Naive thymus-derived CD4-positive, alpha-beta T cell (primary cell): ENCODE data around the gene ARHGAP8. TPM values are rescaled to one million over a fixed set of nuclear protein-coding genes. Genes with fewer than 3 reads are reported as not detected.

ENCODE experiments used
- ATAC-seq: fragments of 150-1000 bp; cut with Tn5 transposase; 2 replicates; pipeline ENCODE4 v1.10.0; 2021; ENCODE audit warnings: mild to moderate bottlenecking, moderate library complexity
- CTCF ChIA-PET: fragments of 350-600 bp; sonication (Branson Sonifier 250); formaldehyde crosslinking; loops from one replicate; lab custom pipeline; 2021; ENCODE audit warnings: antibody characterized with exemption; lab: Charles Lee
- POLR2A ChIA-PET: fragments of 350-600 bp; sonication (Branson Sonifier 250); formaldehyde crosslinking; loops from one replicate; lab custom pipeline; 2021; ENCODE audit warnings: antibody characterized with exemption, inconsistent platforms; lab: Charles Lee
- DNase-seq, 9 donors: peaks; one replicate each; pipeline versions ENCODE4 v3.0.0 to v3.0.0-alpha.2; 2020 to 2022; ENCODE audit warnings: mixed read lengths in 1 of 9
- H3K27ac ChIP-seq: one replicate; pipeline ENCODE4 v1.7.0; 2013; ENCODE audit warnings: mild to moderate bottlenecking, low read depth, low read length, moderate library complexity
- H3K27me3 ChIP-seq, 2 donors: one replicate each; pipeline ENCODE4 v1.7.0; 2013; ENCODE audit warnings: low read length in 2 of 2, mild to moderate bottlenecking in 2 of 2, moderate library complexity in 2 of 2; ENCODE audit not compliant: control insufficient read depth in 2 of 2, insufficient read depth in 2 of 2
- H3K36me3 ChIP-seq, 3 experiments: 1 replicate in 2 of 3; 2 replicates in 1 of 3; pipeline ENCODE4 v1.7.0; 2013; ENCODE audit warnings: low read length in 3 of 3, mild to moderate bottlenecking in 3 of 3, moderate library complexity in 1 of 3; ENCODE audit not compliant: insufficient read depth in 3 of 3, control insufficient read depth in 2 of 3
- H3K4me1 ChIP-seq, 2 donors: one replicate each; pipeline ENCODE4 v1.7.0; 2013; ENCODE audit warnings: low read length in 2 of 2, mild to moderate bottlenecking in 2 of 2, moderate library complexity in 1 of 2; ENCODE audit not compliant: control insufficient read depth in 2 of 2, insufficient read depth in 2 of 2
- H3K4me3 ChIP-seq: 2 replicates; pipeline ENCODE4 v1.7.0; 2013; ENCODE audit warnings: mild to moderate bottlenecking, low read length
- H3K9me3 ChIP-seq, 3 experiments: 1 replicate in 2 of 3; 2 replicates in 1 of 3; pipeline ENCODE4 v1.7.0; 2013; ENCODE audit warnings: low read length in 3 of 3; ENCODE audit not compliant: control insufficient read depth in 2 of 3
- H3K27ac Mint-ChIP-seq, 9 donors: one replicate each; pipeline ENCODE4 v1.8.0; 2020 to 2022; ENCODE audit warnings: mixed read lengths in 9 of 9, mild to moderate bottlenecking in 8 of 9, moderate library complexity in 5 of 9, inconsistent platforms in 2 of 9
- H3K27me3 Mint-ChIP-seq, 5 donors: one replicate each; pipeline ENCODE4 v1.8.0; 2021 to 2022; ENCODE audit warnings: mixed read lengths in 5 of 5, mild to moderate bottlenecking in 1 of 5
- H3K36me3 Mint-ChIP-seq, 5 donors: one replicate each; pipeline ENCODE4 v1.8.0; 2020 to 2022; ENCODE audit warnings: mixed read lengths in 5 of 5, mild to moderate bottlenecking in 3 of 5, inconsistent platforms in 1 of 5
- H3K4me1 Mint-ChIP-seq, 7 donors: one replicate each; pipeline ENCODE4 v1.8.0; 2020 to 2022; ENCODE audit warnings: mixed read lengths in 7 of 7, mild to moderate bottlenecking in 3 of 7, inconsistent platforms in 1 of 7
- H3K4me3 Mint-ChIP-seq, 10 donors: one replicate each; pipeline ENCODE4 v1.8.0; 2020 to 2022; ENCODE audit warnings: mild to moderate bottlenecking in 10 of 10, mixed read lengths in 10 of 10, moderate library complexity in 6 of 10, inconsistent platforms in 2 of 10
- H3K9me3 Mint-ChIP-seq, 11 donors: one replicate each; pipeline ENCODE4 v1.8.0; 2020 to 2022; ENCODE audit warnings: mixed read lengths in 11 of 11, mild to moderate bottlenecking in 4 of 11, inconsistent platforms in 1 of 11, moderate library complexity in 1 of 11
- intact Hi-C, 2 donors: fragments of 100-400 bp; cut with micrococcal nuclease; formaldehyde crosslinking; loops; one replicate each; pipeline ENCODE4 v1.15.1; 2023
- polyA plus RNA-seq, 2 donors: library from polyadenylated mRNA; unstranded; fragments of 300-500 nt; fragmentation: Illumina TruSeq; gene quantifications; one replicate each; pipeline ENCODE4 v1.2.3, GENCODE V29; 2021
- total RNA-seq, 6 experiments: library from RNA in 5 of 6; stranded (reverse) in 5 of 6; gene quantifications; 1 replicate in 5 of 6; 2 replicates in 1 of 6; pipeline ENCODE4 v1.2.3 and lab custom pipeline; 2021 to 2026

ARHGAP8 gene
- total and polyA plus RNA-seq, 7 experiments from 2014 or later = 0.82 to 2.3 (median 1.5) TPM; not detected in 4

DNA sequence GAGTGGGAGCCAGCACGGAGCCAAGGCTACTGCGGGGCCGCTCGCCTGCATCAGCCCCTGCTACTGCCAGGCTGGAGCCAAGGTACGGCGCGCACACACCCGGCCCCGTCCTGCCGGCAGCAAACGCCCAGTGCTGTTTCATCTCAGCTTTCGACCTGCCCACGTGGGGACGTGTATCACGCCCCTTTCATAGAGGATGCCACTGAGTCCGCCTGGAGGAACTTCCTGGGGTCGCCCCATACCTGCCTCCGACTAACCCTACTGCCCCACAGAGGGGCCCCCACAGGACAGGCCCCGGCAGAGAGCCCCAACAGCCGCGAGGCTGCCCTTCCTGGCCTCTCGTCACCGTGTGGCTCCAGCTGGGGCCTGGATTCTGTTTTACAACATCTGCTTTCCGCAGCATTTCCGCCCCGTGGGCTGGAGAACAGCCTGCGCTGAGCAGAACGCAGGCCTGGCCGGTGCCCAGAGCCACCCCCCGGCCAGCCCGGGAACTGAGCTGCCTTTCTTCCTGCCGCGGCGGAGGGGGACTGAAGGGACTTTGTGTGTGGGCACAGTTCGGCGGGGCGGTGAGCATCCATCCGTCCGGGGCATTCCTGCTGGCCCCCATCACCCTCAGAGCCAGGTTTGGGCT lies 22.9 kb upstream of the ARHGAP8 start:
- DNase-seq (peak in 3 of 9 donors; percentile 16 to 18 (median 17)), ATAC-seq (peak; percentile 59)
- ChIA-PET POLR2A (no interaction called here), CTCF (no interaction called here)
- no peaks in the 10 kb centered on the region for H3K27me3 ChIP-seq
- Mint-ChIP-seq H3K27me3 (no peaks in the 10 kb centered on the region), H3K4me1 (peaks cover 0 to 17% (median 3%) of the 10 kb centered on the region in 7 donors), H3K36me3 (peaks cover 0 to 13% (median 0%) of the 10 kb centered on the region in 5 donors), H3K4me3 (peak overlapping the region in 3 of 10 donors; percentile 8 to 19 (median 17)), H3K27ac (peak overlapping the region in 3 of 9 donors; percentile 9 to 63 (median 28)), H3K9me3 (peaks cover 0 to 3% (median 0%) of the 10 kb centered on the region in 11 donors)
- H3K4me1 ChIP-seq = no peaks in the 10 kb centered on the region
- H3K4me3 ChIP-seq = no peak overlapping the region
- intact Hi-C loops = no loop called here
- no peak overlapping the region for H3K27ac ChIP-seq
- H3K9me3 ChIP-seq = no peaks in the 10 kb centered on the region
- H3K36me3 ChIP-seq = peaks cover 0 to 32% (median 0%) of the 10 kb centered on the region in 3 experiments

DNA sequence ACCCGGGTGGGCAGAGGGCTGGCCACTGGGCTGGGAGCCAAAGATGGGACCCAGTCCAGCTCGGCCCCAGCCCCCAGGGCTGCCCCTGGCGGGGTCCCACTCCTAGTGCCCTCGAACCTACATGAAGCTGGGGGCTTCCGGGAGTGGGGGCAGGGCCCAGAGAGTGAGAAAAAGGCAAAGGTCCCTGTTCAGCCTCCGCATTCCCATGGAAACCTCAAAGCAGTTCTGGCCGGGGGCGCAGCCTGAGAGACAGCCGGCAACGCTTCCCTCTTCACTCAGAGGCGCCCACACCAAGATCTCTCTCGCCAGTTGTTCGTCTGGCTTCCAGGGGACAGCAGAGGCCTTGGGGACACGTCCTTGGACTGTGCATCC lies 22.4 kb upstream of the ARHGAP8 start:
- no peak overlapping the region for H3K4me3 ChIP-seq
- no peaks in the 10 kb centered on the region for H3K4me1 ChIP-seq
- H3K27me3 ChIP-seq = no peaks in the 10 kb centered on the region
- H3K27ac ChIP-seq = no peak overlapping the region
- ATAC-seq = no peak
- H3K4me3 Mint-ChIP-seq = no peak overlapping the region
- H3K9me3 ChIP-seq = no peaks in the 10 kb centered on the region
- ChIA-PET POLR2A (no interaction called here), CTCF (interaction anchor here (1.0 kb wide), 1 partner anchor 10 kb away, joined by 3 read pairs; no protein-coding TSS in a partner anchor)
- H3K4me1 Mint-ChIP-seq = peaks cover 0 to 17% (median 3%) of the 10 kb centered on the region in 7 donors
- H3K36me3 ChIP-seq = peaks cover 0 to 27% (median 0%) of the 10 kb centered on the region in 3 experiments
- intact Hi-C loops = no loop called here
- H3K36me3 Mint-ChIP-seq = peaks cover 0 to 12% (median 0%) of the 10 kb centered on the region in 5 donors
- H3K27me3 Mint-ChIP-seq = no peaks in the 10 kb centered on the region
- no peak overlapping the region for H3K27ac Mint-ChIP-seq
- no peak for DNase-seq
- H3K9me3 Mint-ChIP-seq = peaks cover 0 to 3% (median 0%) of the 10 kb centered on the region in 11 donors

DNA sequence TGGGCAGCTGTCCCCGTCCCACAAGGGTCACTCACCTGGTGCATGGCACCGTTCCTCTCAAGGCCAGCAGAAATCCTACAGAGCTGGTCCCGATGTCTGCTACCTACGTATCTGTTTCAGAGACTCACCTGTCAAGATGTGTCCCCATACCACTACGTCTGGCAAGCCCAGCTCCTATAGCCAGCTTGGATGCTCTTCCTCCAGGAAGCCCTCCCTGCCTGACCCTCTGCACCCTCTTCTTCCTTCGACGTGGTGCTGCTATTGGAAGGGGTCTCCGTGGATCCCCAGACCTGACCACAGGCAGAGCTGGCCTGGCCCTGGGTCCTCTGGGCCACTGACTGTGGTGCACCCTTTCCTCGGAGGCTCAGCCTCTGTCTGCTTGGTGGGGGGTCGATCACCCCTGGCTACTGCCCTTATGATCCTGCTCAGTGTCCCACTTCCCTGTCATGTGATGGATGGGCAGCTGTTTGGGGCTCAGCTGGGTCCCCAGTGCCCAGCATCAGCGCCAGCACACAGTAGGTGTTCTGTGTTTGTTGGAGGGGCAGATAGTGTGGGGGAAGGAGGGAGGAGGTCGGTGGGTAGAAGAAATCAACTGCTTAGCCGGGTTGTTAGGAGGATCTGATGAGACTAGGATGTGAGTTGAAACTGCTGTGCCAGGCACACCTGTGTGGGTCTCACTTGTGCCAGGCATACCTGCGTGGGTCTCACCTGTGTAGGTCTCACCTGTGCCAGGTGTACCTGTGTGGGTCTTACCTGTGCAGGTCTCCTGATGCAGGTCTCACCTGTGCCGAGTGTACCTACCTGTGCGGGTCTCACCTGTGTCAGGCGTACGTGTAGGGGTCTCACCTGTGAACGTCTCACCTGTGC lies 21.7 kb upstream of the ARHGAP8 start:
- Mint-ChIP-seq H3K4me1 (peaks cover 0 to 17% (median 3%) of the 10 kb centered on the region in 7 donors), H3K27me3 (no peaks in the 10 kb centered on the region), H3K4me3 (peak overlapping the region in 1 of 10 donors; percentile 34), H3K36me3 (peaks cover 0 to 11% (median 0%) of the 10 kb centered on the region in 5 donors), H3K9me3 (peaks cover 0 to 3% (median 0%) of the 10 kb centered on the region in 11 donors), H3K27ac (peak overlapping the region in 5 of 9 donors; percentile 34 to 87 (median 48))
- ChIA-PET POLR2A (no interaction called here), CTCF (interaction anchor here (1.0 kb wide), 1 partner anchor 9 kb away, joined by 3 read pairs; no protein-coding TSS in a partner anchor)
- Histone ChIP-seq H3K36me3 (peaks cover 0 to 21% (median 0%) of the 10 kb centered on the region in 3 experiments), H3K27me3 (no peaks in the 10 kb centered on the region), H3K9me3 (no peaks in the 10 kb centered on the region), H3K4me1 (no peaks in the 10 kb centered on the region), H3K27ac (no peak overlapping the region), H3K4me3 (no peak overlapping the region)
- ATAC-seq = no peak
- intact Hi-C loops = no loop called here
- DNase-seq = no peak

DNA sequence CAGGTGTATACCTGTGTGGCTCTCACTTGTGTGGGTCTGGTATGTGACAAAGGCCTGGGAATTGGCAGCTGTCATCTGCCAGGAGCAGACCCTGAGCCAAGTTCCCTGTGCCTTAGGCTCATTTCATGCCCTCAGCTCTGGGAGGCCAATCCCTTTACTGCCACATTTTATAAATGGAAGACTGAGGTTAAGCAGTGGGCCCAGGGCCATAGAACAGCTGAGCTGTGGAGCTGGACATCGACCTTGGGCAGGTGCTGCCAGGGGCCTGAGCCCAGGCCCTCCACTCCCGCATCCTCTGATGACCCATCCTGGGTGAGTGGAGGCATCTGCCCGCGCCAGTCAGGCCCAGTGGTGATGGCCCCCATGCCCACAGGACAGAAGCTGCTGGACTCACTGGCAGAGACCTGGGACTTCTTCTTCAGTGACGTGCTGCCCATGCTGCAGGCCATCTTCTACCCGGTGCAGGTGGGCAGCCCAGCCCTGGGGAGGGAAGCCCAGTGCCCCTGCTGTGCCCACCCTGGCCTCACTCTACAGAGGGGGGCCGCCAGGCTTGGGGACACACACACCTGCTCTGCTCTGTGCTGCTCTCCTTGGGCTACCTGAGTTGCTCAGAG lies 20.9 kb upstream of the ARHGAP8 start:
- Histone ChIP-seq H3K9me3 (no peaks in the 10 kb centered on the region), H3K27me3 (no peaks in the 10 kb centered on the region), H3K36me3 (peaks cover 0 to 16% (median 0%) of the 10 kb centered on the region in 3 experiments), H3K4me1 (no peaks in the 10 kb centered on the region), H3K27ac (no peak overlapping the region), H3K4me3 (no peak overlapping the region)
- no peak for ATAC-seq
- Mint-ChIP-seq H3K27me3 (no peaks in the 10 kb centered on the region), H3K4me1 (peaks cover 0 to 21% (median 6%) of the 10 kb centered on the region in 7 donors), H3K4me3 (no peak overlapping the region), H3K27ac (peak overlapping the region in 2 of 9 donors; percentile 52 to 56), H3K9me3 (peaks cover 0 to 5% (median 0%) of the 10 kb centered on the region in 11 donors), H3K36me3 (peaks cover 0 to 7% (median 0%) of the 10 kb centered on the region in 5 donors)
- intact Hi-C loops = no loop called here
- ChIA-PET CTCF (no interaction called here), POLR2A (no interaction called here)
- DNase-seq = no peak

DNA sequence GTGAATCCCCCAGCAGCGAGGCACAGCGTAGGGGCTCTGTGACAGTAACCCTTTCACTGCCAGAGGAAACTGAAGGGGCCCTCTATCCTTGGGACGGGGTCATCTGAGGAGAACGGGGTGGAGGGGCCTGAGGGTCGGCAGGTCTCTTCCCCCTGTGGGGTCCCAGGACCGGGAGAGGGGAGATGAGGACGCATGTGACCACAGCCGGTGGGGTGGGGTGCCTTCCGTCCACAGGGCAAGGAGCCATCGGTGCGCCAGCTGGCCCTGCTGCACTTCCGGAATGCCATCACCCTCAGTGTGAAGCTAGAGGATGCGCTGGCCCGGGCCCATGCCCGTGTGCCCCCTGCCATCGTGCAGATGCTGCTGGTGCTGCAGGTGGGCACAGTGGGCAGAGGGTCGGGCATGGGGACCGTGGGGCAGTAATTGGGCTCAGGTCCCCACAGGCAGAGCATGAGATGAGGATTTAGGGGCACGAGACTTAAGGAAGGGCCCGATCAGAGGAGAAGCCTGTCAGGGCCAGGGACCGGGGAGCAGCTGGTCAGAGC lies 20.3 kb upstream of the ARHGAP8 start:
- H3K27ac Mint-ChIP-seq = peak overlapping the region in 1 of 9 donors; percentile 68
- intact Hi-C loops = no loop called here
- ChIA-PET CTCF (interaction anchor here (0.7 kb wide), 1 partner anchor 26 kb away, joined by 3 read pairs; no protein-coding TSS in a partner anchor), POLR2A (no interaction called here)
- Histone ChIP-seq H3K36me3 (peaks cover 0 to 9% (median 0%) of the 10 kb centered on the region in 3 experiments), H3K4me1 (no peaks in the 10 kb centered on the region), H3K4me3 (no peak overlapping the region), H3K27ac (no peak overlapping the region), H3K27me3 (no peaks in the 10 kb centered on the region), H3K9me3 (no peaks in the 10 kb centered on the region)
- H3K36me3 Mint-ChIP-seq = peaks cover 0 to 7% (median 0%) of the 10 kb centered on the region in 5 donors
- DNase-seq = no peak
- peaks cover 0 to 5% (median 0%) of the 10 kb centered on the region in 11 donors for H3K9me3 Mint-ChIP-seq
- peaks cover 0 to 21% (median 6%) of the 10 kb centered on the region in 7 donors for H3K4me1 Mint-ChIP-seq
- H3K27me3 Mint-ChIP-seq = no peaks in the 10 kb centered on the region
- H3K4me3 Mint-ChIP-seq = no peak overlapping the region
- no peak for ATAC-seq

DNA sequence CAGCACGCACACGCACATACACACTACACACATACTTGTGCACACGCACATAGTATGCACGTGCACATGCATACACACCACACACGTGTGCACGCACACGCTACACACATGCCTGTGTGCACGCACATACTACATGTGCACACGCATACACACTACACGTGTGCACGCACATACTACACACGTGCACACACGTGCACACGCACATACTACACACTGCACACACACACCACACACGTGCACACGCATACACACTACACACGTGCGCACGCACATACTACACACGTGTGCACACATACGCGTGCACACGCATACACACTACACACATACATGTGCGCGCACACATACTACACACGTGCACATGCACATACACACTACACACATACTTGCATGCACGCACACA lies 19.7 kb upstream of the ARHGAP8 start:
- intact Hi-C loops = no loop called here
- Histone ChIP-seq H3K9me3 (no peaks in the 10 kb centered on the region), H3K27me3 (no peaks in the 10 kb centered on the region), H3K27ac (no peak overlapping the region), H3K4me3 (no peak overlapping the region), H3K36me3 (peaks cover 0 to 4% (median 0%) of the 10 kb centered on the region in 3 experiments), H3K4me1 (no peaks in the 10 kb centered on the region)
- ChIA-PET CTCF (interaction anchor here (0.7 kb wide), 2 partner anchors 26 to 70 kb away, joined by 3 read pairs; no protein-coding TSS in a partner anchor), POLR2A (no interaction called here)
- H3K27me3 Mint-ChIP-seq = no peaks in the 10 kb centered on the region
- peaks cover 0 to 7% (median 0%) of the 10 kb centered on the region in 5 donors for H3K36me3 Mint-ChIP-seq
- ATAC-seq = no peak
- no peak for DNase-seq
- peaks cover 0 to 5% (median 0%) of the 10 kb centered on the region in 11 donors for H3K9me3 Mint-ChIP-seq
- H3K4me1 Mint-ChIP-seq = peaks cover 0 to 18% (median 6%) of the 10 kb centered on the region in 7 donors
- no peak overlapping the region for H3K4me3 Mint-ChIP-seq
- H3K27ac Mint-ChIP-seq = peak overlapping the region in 1 of 9 donors; percentile 68
